GM21717 (cell line): ENCODE data around the gene PRKCE.

ENCODE experiments used
- ATAC-seq: cut with Tn5 transposase; IDR thresholded peaks from one replicate; pipeline ENCODE4 v1.9.1; 2021; ENCODE audit warnings: mild to moderate bottlenecking, moderate library complexity; ENCODE audit not compliant: unreplicated experiment

PRKCE gene

DNA sequence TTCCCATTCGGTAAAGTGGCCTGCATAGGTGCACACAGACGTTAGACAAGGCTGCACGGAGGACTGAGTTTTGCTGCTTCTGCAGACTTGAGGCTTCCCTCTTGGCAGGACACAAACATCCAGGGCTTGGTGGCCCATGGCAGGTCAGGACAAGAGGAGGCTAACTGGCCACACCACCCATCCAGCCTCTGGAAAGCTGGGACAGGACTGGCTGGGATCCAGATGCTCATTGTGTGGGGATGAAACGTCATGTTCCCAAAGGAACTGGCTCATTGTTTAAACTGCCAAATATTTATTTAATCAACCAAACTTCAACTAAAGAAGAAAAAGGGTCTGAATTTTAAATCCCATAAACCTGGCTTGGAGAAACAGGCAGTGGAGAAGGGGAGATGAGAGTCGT lies 406.7 kb downstream of the PRKCE start:
- no peak for ATAC-seq

GRCh38 chr2:46062637-46063412 lies 411.4 kb downstream of the PRKCE start:
- no peak for ATAC-seq

GRCh38 chr2:46064396-46064795 lies 412.9 kb downstream of the PRKCE start:
- ATAC-seq: no peak

DNA sequence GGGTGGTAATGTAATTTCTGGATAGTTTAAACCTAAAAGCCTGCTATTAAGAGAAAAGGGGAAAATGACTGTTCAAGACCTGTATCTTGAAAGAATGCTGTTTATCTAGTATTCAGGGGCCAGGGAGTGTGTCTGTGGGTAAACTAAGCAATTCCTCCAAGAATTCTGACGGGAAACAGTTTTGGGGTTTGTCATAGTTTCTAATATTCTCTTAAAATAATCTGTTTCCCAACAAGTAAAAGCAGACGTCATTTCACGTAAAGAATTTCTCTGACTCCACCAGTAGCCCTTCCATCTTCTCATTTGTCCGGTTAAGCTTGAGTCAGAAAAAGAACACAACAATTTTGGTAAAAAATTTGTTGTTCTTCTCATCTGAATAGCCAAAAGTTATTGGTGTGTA lies 413.7 kb downstream of the PRKCE start:
- ATAC-seq: no peak

- no peak for ATAC-seq
Observed at GRCh38 chr2:46066116-46066515, 414.6 kb downstream of the PRKCE start.

- ATAC-seq: no peak
Observed at GRCh38 chr2:46066601-46067000, 415.1 kb downstream of the PRKCE start.

GRCh38 chr2:46067062-46067461 lies 415.6 kb downstream of the PRKCE start:
- ATAC-seq: no peak

DNA sequence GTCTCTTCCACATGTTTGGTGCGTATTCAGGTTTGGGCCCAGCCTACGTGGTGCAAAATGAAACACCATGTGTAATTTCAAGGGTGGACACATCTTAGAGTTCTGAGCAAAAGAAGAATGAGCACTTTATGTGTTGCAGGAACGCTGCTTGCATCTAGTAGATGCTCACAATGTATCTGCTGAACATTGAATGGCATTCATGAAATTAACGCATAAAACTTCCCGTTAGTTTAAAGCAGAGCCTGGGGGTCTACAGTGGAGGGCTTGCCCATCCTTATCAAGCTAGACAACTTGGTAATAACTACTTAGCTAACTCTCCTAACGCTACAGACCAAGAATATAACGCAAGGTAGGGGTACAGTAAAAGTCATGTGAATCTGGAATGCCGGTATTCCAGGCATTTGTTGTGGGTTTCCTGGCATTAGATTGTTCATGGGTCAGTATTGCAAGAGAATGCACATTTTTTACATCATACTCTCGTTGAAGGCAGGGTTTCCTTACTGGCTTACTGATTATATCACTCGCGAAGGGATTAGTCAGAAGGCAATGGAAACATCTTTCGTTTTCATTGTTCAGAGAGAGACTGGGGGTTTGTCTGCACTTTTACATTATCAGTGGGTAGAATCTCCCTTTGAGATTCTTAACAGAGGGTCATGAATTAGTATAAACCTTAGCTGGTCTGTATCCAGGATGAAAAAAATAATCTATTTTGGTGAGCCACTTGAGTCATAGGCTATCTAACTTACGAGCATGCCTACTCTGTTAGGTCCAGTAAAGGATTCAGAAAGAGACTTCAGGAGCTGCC lies 416.2 kb downstream of the PRKCE start:
- no peak for ATAC-seq

DNA sequence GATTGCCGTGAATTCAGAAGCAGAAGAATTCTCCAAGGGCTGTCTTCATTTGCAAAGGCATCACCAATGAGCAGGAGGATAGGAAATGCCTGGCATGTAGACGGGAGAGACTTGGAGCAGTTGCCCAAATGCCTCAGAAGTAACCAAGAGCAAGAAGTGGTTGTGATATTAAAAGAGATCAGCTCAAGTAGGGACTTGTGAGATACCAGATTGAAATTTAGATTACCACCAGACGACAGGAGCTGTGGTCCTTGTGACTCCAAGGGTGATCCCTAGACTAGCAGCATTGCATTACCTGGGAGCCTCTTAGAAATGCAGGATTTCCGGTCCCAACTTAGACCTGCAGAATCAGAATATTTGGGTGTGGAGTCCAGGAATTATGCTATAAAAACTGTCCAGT lies 417.2 kb downstream of the PRKCE start:
- no peak for ATAC-seq

- no peak for ATAC-seq
Observed at GRCh38 chr2:46071074-46071473, 419.6 kb downstream of the PRKCE start.

DNA sequence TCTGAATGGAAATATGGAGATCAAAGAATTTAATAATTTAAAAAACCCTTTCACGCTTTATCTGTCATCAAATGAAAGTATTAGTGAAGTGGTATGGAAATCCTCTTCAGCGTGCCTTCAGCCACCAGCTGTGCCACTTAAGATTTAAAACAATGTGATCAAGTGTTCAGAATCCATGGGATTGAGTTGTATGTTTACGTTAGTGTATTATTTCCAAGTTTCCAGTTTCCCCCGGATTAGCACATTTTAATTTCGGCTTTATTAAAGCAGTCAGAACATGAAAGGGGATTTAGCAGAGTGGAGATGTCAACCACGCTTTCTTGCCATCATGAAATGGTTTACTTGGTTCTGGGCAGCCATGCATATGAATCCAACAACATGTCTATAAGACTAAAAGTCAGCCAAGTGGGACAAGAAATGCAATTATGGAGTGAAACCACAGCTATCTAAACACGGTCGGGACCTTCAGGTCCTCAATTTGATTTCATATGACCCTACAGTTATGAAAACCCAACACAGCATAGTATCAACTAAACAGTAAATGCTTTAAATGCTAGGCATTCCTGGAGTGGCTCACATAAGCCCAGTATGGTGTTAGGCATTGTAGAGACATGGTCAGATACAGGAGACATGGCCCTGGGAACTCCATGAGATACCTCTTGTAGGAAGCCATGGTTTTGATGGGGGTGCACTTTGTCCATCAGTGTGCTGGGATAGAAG lies 420.8 kb downstream of the PRKCE start:
- ATAC-seq: no peak

- no peak for ATAC-seq
Observed at GRCh38 chr2:46073540-46074046, 422.1 kb downstream of the PRKCE start.

DNA sequence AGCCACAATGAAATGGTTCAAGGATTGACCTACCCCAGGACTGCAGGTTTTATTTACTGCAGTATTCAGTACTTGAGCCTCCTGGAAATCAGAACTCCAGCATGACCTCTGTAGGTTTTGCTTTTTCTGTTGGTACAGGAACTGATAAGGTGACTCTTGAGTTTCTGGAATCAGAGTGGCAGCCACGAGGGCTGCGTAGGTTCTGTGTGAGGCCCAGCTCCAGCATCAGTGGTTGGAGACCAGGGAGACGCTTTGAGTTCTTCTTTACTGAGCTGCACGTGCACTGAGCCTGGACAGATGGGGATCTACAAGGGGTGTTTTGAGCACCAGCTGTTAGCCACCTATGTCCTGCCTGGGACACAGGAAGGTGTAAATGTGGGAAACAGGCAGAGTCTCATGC lies 423.0 kb downstream of the PRKCE start:
- ATAC-seq: no peak

GRCh38 chr2:46075848-46076247 lies 424.4 kb downstream of the PRKCE start:
- no peak for ATAC-seq

- ATAC-seq: no peak
Observed at GRCh38 chr2:46076251-46076650, 424.8 kb downstream of the PRKCE start.

- ATAC-seq: no peak
Observed at GRCh38 chr2:46076875-46077274, 425.4 kb downstream of the PRKCE start.

DNA sequence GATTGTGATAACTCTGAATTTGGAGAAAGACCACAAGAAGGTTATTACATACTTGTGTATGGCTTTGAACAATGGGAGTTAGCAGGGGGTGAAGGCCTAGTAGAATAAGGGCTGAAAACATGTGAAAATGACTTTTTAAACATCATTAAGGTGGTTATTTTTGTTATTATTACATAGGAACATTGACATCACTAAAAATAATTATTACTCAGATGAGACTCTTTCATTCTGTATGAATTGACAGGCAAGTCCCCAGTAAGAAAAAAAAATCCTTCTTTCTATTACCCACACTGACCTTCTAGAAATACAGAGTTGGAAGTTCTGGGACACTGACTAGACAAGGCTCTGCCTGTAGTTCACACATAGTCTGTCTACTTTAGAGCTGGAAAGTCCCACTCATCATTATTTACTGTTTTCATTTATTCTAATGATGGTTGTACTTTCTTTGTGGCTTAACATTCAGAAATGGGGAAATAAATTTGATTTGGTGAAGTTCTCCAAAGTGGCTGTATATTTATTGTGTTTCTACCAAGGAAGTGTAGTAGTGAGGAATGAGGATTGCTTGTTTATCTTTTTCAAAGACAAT lies 426.1 kb downstream of the PRKCE start:
- ATAC-seq: no peak

DNA sequence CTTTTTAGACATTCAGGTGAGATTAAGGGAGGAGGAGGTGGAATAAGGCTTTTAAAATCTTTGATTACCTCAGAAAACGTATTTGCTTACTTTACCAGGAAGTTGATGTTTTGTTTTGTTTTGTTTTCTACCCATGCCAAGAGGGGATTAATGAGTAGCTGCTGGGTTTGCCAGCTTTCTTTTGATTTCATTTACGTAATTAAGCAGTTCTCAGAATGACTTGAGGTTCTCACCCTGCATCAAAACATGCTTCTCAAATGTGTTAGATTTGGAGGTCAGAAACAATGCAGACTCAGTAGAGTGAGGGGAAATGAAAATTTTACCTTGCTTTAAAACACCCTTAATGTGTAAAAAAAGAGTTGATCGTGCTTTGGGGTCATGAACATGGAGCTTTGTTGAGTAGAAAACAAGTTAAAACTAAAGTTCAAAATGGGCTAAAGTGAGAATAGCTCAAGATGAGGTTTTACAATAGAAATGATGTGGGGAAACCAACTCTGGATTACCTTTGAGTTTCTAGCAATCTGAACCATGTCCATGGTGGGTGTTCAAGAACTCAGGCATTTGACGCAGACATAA lies 428.6 kb downstream of the PRKCE start:
- ATAC-seq: no peak

GRCh38 chr2:46082531-46083485 lies 431.3 kb downstream of the PRKCE start:
- ATAC-seq: no peak
